K562 (cell line): ENCODE measurements around the gene CST9L.

Experiments
- CXXC5 ChIP-seq: fragments of 250-450 bp; sonication (Bioruptor Pico); IDR thresholded peaks from 2 replicates; pipeline ENCODE4 v1.8.0; 2022; ENCODE audit warnings: inconsistent platforms, mild to moderate bottlenecking, moderate library complexity
- ZNF282 ChIP-seq: sonication (generic); formaldehyde crosslinking; IDR thresholded peaks from 2 replicates; pipeline ENCODE4 v1.8.1; 2023; ENCODE audit warnings: missing genetic modification reagents

- TF ChIP-seq CXXC5 (CRISPR knock-in tag) (no peak), ZNF282 (CRISPR knock-in tag) (no peak)
These were observed 53.4 kb downstream of the CST9L start for GRCh38 chr20:23514848-23515247.
